HepG2 (cell line): ENCODE measurements around the gene PROX1. TPM values are rescaled to one million over a fixed set of nuclear protein-coding genes. Genes with fewer than 3 reads are reported as not detected.

Source experiments
- AHR ChIP-seq: IDR thresholded peaks from 2 replicates; pipeline ENCODE4 v1.6.1; 2018; ENCODE audit warnings: missing genetic modification reagents, missing compliant biosample characterization
- CENPT ChIP-seq: sonication (generic); formaldehyde crosslinking; IDR thresholded peaks from 2 replicates; pipeline ENCODE4 v1.8.0; 2022; ENCODE audit warnings: low read depth, mild to moderate bottlenecking, moderate library complexity, missing genetic modification reagents
- FLYWCH1 ChIP-seq: sonication (generic); formaldehyde crosslinking; IDR thresholded peaks from 2 replicates; pipeline ENCODE4 v1.8.1; 2023; ENCODE audit warnings: mild to moderate bottlenecking, missing genetic modification reagents
- HMGA1 ChIP-seq: sonication (generic); formaldehyde crosslinking; conservative IDR thresholded peaks from 2 replicates; pipeline ENCODE4 v1.4.0; 2020; ENCODE audit warnings: missing genetic modification reagents
- HOXD1 ChIP-seq: sonication (generic); formaldehyde crosslinking; IDR thresholded peaks from 2 replicates; pipeline ENCODE4 v1.5.0; 2020; ENCODE audit warnings: missing genetic modification reagents
- JUN ChIP-seq: sonication (generic); formaldehyde crosslinking; IDR thresholded peaks from 2 replicates; pipeline ENCODE4 v1.4.0; 2020; ENCODE audit warnings: mild to moderate bottlenecking, missing genetic modification reagents
- KAT7 ChIP-seq: IDR thresholded peaks from 2 replicates; pipeline ENCODE4 v1.6.1; 2018; ENCODE audit warnings: borderline replicate concordance, missing compliant biosample characterization
- MEIS2 ChIP-seq: sonication (generic); formaldehyde crosslinking; IDR thresholded peaks from 2 replicates; pipeline ENCODE4 v1.9.0; 2021; ENCODE audit warnings: mild to moderate bottlenecking, missing genetic modification reagents
- MYC ChIP-seq: sonication (generic); formaldehyde crosslinking; IDR thresholded peaks from 2 replicates; pipeline ENCODE4 v1.9.0; 2021; ENCODE audit warnings: missing genetic modification reagents, borderline replicate concordance
- NR1H2 ChIP-seq: sonication (generic); formaldehyde crosslinking; IDR thresholded peaks from 2 replicates; pipeline ENCODE4 v1.8.1; 2022; ENCODE audit warnings: low read depth, missing genetic modification reagents, borderline replicate concordance
- RBFOX2 ChIP-seq: fragments of 200-400 bp; formaldehyde crosslinking; IDR thresholded peaks from 2 replicates; pipeline ENCODE4 v1.6.1; 2017; ENCODE audit warnings: low read depth, mild to moderate bottlenecking, low read length
- TBX2 ChIP-seq: sonication (generic); formaldehyde crosslinking; IDR thresholded peaks from 2 replicates; pipeline ENCODE4 v1.5.0; 2020; ENCODE audit warnings: missing genetic modification reagents, mild to moderate bottlenecking, borderline replicate concordance
- ZBTB42 ChIP-seq: sonication (generic); formaldehyde crosslinking; IDR thresholded peaks from 2 replicates; pipeline ENCODE4 v1.5.0; 2020; ENCODE audit warnings: mild to moderate bottlenecking, missing genetic modification reagents
- ZNF329 ChIP-seq: sonication (generic); formaldehyde crosslinking; IDR thresholded peaks from 2 replicates; pipeline ENCODE4 v1.9.0; 2021; ENCODE audit warnings: low read depth, mild to moderate bottlenecking, missing genetic modification reagents
- ZNF460 ChIP-seq: sonication (generic); formaldehyde crosslinking; IDR thresholded peaks from 2 replicates; pipeline ENCODE4 v1.5.1; 2020; ENCODE audit warnings: missing genetic modification reagents, mild to moderate bottlenecking, borderline replicate concordance
- ZNF713 ChIP-seq: sonication (generic); formaldehyde crosslinking; IDR thresholded peaks from 2 replicates; pipeline ENCODE4 v1.4.0; 2020; ENCODE audit warnings: mild to moderate bottlenecking, missing genetic modification reagents
- ZNF841 ChIP-seq: sonication (generic); formaldehyde crosslinking; IDR thresholded peaks from 2 replicates; pipeline ENCODE4 v1.8.1; 2023; ENCODE audit warnings: missing genetic modification reagents, borderline replicate concordance
- polyA plus RNA-seq, 8 experiments: library from polyadenylated mRNA; depleted of rRNA in 3 of 8; stranded (reverse) in 7 of 8; unstranded in 1 of 8; fragments of >200 nt; fragmentation: Illumina TruSeq in 4 of 8; extraction: Trizol in 4 of 8; gene quantifications; 2 replicates each; pipeline versions ENCODE4 v1.2.1 to v1.2.3, GENCODE V29; 2011 to 2016; ENCODE audit warnings: low read depth in 4 of 8, missing spikeins in 1 of 8, mixed read lengths in 1 of 8; ENCODE audit not compliant: insufficient read depth in 1 of 8
- total RNA-seq, 5 experiments: library from RNA; depleted of rRNA; stranded (reverse); fragments of >200 nt; fragmentation: Illumina TruSeq; extraction: Trizol; gene quantifications; 2 replicates each; pipeline ENCODE4 v1.2.3, GENCODE V29; 2016; ENCODE audit warnings: low read depth in 1 of 5
- TF ChIP-seq, protein P1 (sequence below): sonication (generic); formaldehyde crosslinking; IDR thresholded peaks from 2 replicates; pipeline ENCODE4 v1.4.0; 2020; ENCODE audit warnings: missing genetic modification reagents, low read depth, mild to moderate bottlenecking, borderline replicate concordance
- TF ChIP-seq, protein P2 (sequence below): sonication (generic); formaldehyde crosslinking; IDR thresholded peaks from 2 replicates; pipeline ENCODE4 v1.8.0; 2022; ENCODE audit warnings: missing genetic modification reagents, mild to moderate bottlenecking, inconsistent platforms, borderline replicate concordance
- TF ChIP-seq, protein P3 (sequence below): sonication (generic); formaldehyde crosslinking; IDR thresholded peaks from 2 replicates; pipeline ENCODE4 v1.5.0; 2020; ENCODE audit warnings: missing genetic modification reagents
- TF ChIP-seq, protein P4 (sequence below): IDR thresholded peaks from 2 replicates; pipeline ENCODE4 v1.6.1; 2016; ENCODE audit warnings: missing genetic modification reagents, missing compliant biosample characterization
- TF ChIP-seq, protein P5 (sequence below): sonication (generic); formaldehyde crosslinking; IDR thresholded peaks from 2 replicates; pipeline ENCODE4 v1.4.0; 2020; ENCODE audit warnings: missing genetic modification reagents; ENCODE audit errors: not compliant biosample characterization
- TF ChIP-seq, protein P6 (sequence below): IDR thresholded peaks from 2 replicates; pipeline ENCODE4 v1.6.1; 2012; ENCODE audit warnings: inconsistent platforms
- TF ChIP-seq, protein P7 (sequence below): sonication (generic); formaldehyde crosslinking; IDR thresholded peaks from 2 replicates; pipeline ENCODE4 v1.4.0; 2020; ENCODE audit warnings: missing genetic modification reagents, borderline replicate concordance

Gene PROX1
- total and polyA plus RNA-seq, 2 of the 13 experiments (the other 11 are each of a cell fraction or from before 2014, with no cell fraction given) = 12.3 to 30.2 TPM

DNA sequence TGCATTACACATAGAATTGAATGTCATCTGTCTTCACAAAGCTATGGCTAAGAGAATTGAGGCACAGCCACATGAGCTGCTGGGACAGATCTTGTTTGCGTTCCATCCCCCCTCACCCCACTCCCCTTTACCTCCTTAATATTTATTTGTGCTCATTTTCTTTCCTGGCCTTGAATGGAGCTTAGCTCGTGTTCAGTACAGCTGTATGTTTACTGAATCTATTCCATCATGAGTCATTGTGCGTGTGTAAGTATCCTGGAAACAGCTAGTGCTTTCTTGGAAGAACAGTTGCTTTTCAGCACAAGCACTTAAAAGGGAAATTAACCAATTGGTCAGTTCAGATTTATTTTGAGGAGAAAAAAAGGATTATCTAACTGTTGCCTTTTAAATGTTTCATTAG is 14.7 kb downstream of the PROX1 start (continued):
- TF ChIP-seq FLYWCH1 (CRISPR knock-in tag) (no peak), KAT7 (CRISPR knock-in tag) (no peak), ZNF841 (CRISPR knock-in tag) (no peak), JUN (CRISPR knock-in tag) (0 out of 2 replicates have a peak, but pooled peaks have one; percentile 59), NR1H2 (CRISPR knock-in tag) (no peak), MYC (CRISPR knock-in tag) (no peak), CENPT (CRISPR knock-in tag) (no peak), RBFOX2 (no peak), HMGA1 (CRISPR knock-in tag) (no peak), ZNF460 (CRISPR knock-in tag) (no peak), ZBTB42 (CRISPR knock-in tag) (no peak), HOXD1 (CRISPR knock-in tag) (no peak), MEIS2 (CRISPR knock-in tag) (no peak), ZNF713 (CRISPR knock-in tag) (no peak), ZNF329 (CRISPR knock-in tag) (no peak), TBX2 (CRISPR knock-in tag) (peak; percentile 30; the same call in 1 of the 2 replicates), AHR (no peak)
- TF ChIP-seq, protein P1, sequence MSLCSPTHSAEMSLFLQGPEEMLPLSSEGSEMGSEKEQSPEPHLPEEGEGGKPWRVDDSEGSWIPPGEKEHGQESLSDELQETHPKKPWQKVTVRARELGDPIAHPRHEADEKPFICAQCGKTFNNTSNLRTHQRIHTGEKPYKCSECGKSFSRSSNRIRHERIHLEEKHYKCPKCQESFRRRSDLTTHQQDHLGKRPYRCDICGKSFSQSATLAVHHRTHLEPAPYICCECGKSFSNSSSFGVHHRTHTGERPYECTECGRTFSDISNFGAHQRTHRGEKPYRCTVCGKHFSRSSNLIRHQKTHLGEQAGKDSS (CRISPR knock-in tag) = no peak
- TF ChIP-seq, protein P2, sequence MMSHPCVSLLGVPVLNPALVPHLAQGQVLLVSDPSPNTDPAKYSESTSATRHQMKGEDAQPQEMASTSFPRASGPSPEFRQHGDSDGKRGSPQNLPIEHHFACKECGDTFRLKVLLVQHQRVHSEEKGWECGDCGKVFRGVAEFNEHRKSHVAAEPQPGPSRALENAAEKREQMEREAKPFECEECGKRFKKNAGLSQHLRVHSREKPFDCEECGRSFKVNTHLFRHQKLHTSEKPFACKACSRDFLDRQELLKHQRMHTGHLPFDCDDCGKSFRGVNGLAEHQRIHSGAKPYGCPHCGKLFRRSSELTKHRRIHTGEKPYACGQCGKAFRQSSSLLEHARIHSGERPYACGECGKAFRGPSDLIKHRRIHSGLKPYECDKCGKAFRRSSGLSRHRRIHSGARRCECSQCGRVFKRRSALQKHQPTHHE (CRISPR knock-in tag) = no peak
- TF ChIP-seq, protein P3, sequence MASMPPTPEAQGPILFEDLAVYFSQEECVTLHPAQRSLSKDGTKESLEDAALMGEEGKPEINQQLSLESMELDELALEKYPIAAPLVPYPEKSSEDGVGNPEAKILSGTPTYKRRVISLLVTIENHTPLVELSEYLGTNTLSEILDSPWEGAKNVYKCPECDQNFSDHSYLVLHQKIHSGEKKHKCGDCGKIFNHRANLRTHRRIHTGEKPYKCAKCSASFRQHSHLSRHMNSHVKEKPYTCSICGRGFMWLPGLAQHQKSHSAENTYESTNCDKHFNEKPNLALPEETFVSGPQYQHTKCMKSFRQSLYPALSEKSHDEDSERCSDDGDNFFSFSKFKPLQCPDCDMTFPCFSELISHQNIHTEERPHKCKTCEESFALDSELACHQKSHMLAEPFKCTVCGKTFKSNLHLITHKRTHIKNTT (CRISPR knock-in tag) = no peak
- TF ChIP-seq, protein P4, sequence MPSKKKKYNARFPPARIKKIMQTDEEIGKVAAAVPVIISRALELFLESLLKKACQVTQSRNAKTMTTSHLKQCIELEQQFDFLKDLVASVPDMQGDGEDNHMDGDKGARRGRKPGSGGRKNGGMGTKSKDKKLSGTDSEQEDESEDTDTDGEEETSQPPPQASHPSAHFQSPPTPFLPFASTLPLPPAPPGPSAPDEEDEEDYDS (CRISPR knock-in tag) = no peak
- TF ChIP-seq, protein P5, sequence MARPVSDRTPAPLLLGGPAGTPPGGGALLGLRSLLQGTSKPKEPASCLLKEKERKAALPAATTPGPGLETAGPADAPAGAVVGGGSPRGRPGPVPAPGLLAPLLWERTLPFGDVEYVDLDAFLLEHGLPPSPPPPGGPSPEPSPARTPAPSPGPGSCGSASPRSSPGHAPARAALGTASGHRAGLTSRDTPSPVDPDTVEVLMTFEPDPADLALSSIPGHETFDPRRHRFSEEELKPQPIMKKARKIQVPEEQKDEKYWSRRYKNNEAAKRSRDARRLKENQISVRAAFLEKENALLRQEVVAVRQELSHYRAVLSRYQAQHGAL = no peak
- TF ChIP-seq, protein P6, sequence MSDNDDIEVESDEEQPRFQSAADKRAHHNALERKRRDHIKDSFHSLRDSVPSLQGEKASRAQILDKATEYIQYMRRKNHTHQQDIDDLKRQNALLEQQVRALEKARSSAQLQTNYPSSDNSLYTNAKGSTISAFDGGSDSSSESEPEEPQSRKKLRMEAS = peak; percentile 29; the same call in 1 of the 2 replicates
- TF ChIP-seq, protein P7, sequence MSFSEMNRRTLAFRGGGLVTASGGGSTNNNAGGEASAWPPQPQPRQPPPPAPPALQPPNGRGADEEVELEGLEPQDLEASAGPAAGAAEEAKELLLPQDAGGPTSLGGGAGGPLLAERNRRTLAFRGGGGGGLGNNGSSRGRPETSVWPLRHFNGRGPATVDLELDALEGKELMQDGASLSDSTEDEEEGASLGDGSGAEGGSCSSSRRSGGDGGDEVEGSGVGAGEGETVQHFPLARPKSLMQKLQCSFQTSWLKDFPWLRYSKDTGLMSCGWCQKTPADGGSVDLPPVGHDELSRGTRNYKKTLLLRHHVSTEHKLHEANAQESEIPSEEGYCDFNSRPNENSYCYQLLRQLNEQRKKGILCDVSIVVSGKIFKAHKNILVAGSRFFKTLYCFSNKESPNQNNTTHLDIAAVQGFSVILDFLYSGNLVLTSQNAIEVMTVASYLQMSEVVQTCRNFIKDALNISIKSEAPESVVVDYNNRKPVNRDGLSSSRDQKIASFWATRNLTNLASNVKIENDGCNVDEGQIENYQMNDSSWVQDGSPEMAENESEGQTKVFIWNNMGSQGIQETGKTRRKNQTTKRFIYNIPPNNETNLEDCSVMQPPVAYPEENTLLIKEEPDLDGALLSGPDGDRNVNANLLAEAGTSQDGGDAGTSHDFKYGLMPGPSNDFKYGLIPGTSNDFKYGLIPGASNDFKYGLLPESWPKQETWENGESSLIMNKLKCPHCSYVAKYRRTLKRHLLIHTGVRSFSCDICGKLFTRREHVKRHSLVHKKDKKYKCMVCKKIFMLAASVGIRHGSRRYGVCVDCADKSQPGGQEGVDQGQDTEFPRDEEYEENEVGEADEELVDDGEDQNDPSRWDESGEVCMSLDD (CRISPR knock-in tag) = no peak
